H7 (cell line): ENCODE data around the gene PHTF1. TPM values are rescaled to one million over a fixed set of nuclear protein-coding genes. Genes with fewer than 3 reads are reported as not detected.
"Not testable (repeated sequence)": the region's sequence is repeated elsewhere in the genome, so short reads cannot be mapped to it uniquely, and the experiment has no call there.

ENCODE experiments used
- DNase-seq: peaks from one replicate; pipeline ENCODE4 v3.0.0; 2012
- H3K27me3 ChIP-seq: 2 replicates; pipeline ENCODE4 v1.6.0; 2011; ENCODE audit warnings: mild to moderate bottlenecking, low read length; ENCODE audit not compliant: control insufficient read depth, insufficient read depth
- H3K36me3 ChIP-seq: replicated peaks from 2 replicates; pipeline ENCODE4 v1.5.1; 2011; ENCODE audit warnings: low read length; ENCODE audit not compliant: control insufficient read depth, insufficient read depth
- H3K4me3 ChIP-seq: 2 replicates; pipeline ENCODE4 v1.5.1; 2011; ENCODE audit warnings: low read depth, mild to moderate bottlenecking, control low read depth, low read length, moderate library complexity; ENCODE audit not compliant: insufficient read depth
- total RNA-seq: library from RNA; depleted of rRNA; stranded (reverse); fragments of >200 nt; shearing (Covaris generic); gene quantifications from 2 replicates; pipeline ENCODE4 v1.2.3, GENCODE V29; 2014

Gene PHTF1
- total RNA-seq, 1 experiment from 2014 or later, result 27.7 TPM

DNA sequence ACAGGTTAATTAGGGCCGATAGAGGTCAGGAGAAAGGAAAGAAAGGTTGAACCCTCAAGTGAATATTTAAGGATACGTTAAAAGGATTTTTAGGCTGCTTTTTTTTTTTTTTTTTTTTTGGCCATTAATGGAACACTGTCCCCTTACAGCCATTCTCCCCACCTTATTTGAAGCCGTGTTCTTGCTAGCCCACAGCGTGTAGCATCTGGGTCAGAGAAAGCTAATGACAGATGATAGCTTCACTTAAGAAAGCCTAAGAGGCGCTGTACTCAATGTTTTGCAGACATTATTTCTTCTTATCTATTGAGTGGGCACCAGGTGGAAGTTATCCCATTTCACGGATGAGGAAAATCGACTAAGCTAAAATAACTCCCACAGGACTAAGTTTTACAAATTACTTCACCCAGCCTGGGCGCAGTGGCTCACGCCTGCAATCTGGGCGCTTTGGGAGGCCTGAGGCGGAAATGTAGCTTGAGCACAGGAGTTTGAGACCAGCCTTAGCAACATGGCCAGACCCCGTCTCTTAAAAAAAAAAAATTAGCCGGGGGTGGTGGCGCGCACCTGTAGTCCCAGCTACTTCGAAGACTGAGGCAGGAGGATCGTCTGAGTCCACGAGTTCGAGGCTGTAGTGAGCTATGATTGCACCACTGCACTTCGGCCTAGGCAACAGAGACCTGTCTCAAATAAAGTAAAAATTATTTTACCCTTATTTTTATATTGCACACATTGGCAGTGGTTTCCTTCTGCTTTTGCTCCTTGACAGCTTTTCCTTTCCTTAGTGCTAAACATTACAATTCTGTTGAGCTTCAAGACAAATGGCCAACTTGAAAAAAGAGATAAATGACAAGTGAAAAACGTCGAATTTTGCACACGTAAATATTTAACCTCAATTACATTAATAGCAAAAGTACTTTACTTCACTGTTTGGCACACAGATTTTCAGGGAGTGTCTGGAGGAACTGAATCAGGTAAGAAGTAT is 1.1 kb upstream of the PHTF1 start:
- Histone ChIP-seq H3K27me3 (no peaks in the 10 kb centered on the region), H3K4me3 (peak overlapping the region; percentile 64), H3K36me3 (no peaks in the 10 kb centered on the region)
- DNase-seq, result no peak

GRCh38 chr1:113758631-113759332 is 504 bp downstream of the PHTF1 start:
- Histone ChIP-seq H3K27me3 (no peaks in the 10 kb centered on the region), H3K36me3 (no peaks in the 10 kb centered on the region; the same call in 1 of the 2 replicates), H3K4me3 (peak overlapping the region; percentile 64)
- peak; percentile 90 for DNase-seq

- Histone ChIP-seq H3K36me3 (no peaks in the 10 kb centered on the region; the same call in 1 of the 2 replicates), H3K27me3 (no peaks in the 10 kb centered on the region), H3K4me3 (no peak overlapping the region)
- no peak for DNase-seq
These were observed 2.8 kb downstream of the PHTF1 start for GRCh38 chr1:113756461-113756860.

- not testable (repeated sequence) for H3K36me3 ChIP-seq, H3K4me3 ChIP-seq, H3K27me3 ChIP-seq, DNase-seq
These were observed 6.0 kb downstream of the PHTF1 start for GRCh38 chr1:113753333-113753732.

DNA sequence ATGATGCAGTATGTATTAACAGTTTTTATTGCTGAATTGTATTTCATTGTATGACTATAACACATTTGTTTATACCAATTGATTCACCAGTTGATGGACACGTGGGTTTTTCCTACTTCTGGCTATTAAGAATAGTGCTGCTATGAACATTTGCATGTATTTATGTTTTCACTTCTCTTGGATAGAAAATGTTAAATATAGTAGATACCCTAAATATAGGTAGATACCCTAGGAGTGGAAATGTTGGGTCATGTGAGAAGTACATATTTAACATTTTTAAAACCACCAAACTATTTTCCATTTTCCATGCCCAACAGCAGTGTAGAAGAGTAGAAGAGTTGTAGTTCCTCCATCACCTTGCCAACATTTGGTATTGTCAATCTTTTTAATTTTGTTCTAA is 7.8 kb downstream of the PHTF1 start:
- no peaks in the 10 kb centered on the region for H3K27me3 ChIP-seq
- no peaks in the 10 kb centered on the region; the same call in 1 of the 2 replicates for H3K36me3 ChIP-seq
- no peak overlapping the region for H3K4me3 ChIP-seq
- no peak for DNase-seq

GRCh38 chr1:113751114-113751513 is 8.2 kb downstream of the PHTF1 start:
- H3K27me3 ChIP-seq, result no peaks in the 10 kb centered on the region
- H3K36me3 ChIP-seq, result no peaks in the 10 kb centered on the region; the same call in 1 of the 2 replicates
- no peak overlapping the region for H3K4me3 ChIP-seq
- DNase-seq, result no peak

DNA sequence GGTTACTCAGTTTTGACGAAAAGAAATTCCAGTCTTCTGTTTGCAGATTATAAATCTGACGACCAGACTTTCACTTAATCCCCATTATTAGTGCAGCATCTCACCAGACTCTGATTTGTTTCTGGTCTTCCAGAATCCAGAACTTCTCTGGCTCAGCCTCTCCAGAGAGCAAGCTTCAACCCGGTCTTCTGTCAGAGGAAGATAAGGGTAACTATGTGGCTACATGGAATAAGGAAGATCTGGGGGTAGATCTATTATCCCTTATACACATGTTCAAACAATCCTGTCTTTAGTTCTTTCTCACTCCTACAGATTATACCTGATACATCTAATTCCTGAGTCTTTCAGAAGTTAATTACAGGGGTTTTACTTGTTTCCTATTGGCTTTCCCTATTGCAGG is 9.9 kb downstream of the PHTF1 start:
- Histone ChIP-seq H3K27me3 (no peaks in the 10 kb centered on the region), H3K36me3 (no peaks in the 10 kb centered on the region; the same call in 1 of the 2 replicates), H3K4me3 (no peak overlapping the region)
- DNase-seq, result no peak

- H3K36me3 ChIP-seq, result peaks cover 1% of the 10 kb centered on the region; the same call in 1 of the 2 replicates
These were observed 11.9 kb downstream of the PHTF1 start for GRCh38 chr1:113747376-113747775.

DNA sequence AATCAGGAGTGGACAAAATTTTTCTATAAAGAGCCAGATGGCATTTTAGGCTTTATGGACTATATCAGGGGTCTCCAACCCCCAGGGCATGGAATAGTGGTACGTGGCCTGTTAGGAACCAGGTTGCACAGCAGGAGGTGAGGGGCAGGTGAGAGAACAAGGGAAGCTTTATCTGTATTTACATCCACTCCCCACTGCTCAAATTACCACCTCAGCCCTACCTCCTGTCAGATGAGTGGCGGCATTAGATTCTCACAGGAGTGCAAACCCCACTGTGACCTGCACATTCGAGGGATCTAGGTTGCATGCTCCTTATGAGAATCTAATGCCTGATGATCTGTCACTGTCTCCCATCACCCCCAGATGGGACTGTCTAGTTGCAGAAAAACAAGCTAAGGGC is 13.9 kb downstream of the PHTF1 start:
- no peak for DNase-seq
- peaks cover 1% of the 10 kb centered on the region; the same call in 1 of the 2 replicates for H3K36me3 ChIP-seq
- H3K27me3 ChIP-seq, result no peaks in the 10 kb centered on the region
- no peak overlapping the region for H3K4me3 ChIP-seq

More at GRCh38 chr1:113747376-113747775, 11.9 kb downstream of the PHTF1 start:
- no peak overlapping the region for H3K4me3 ChIP-seq
- DNase-seq, result no peak
- H3K27me3 ChIP-seq, result no peaks in the 10 kb centered on the region

GRCh38 chr1:113744114-113744513 is 15.2 kb downstream of the PHTF1 start:
- H3K4me3 ChIP-seq, result no peak overlapping the region
- no peaks in the 10 kb centered on the region for H3K27me3 ChIP-seq
- peaks cover 1% of the 10 kb centered on the region; the same call in 1 of the 2 replicates for H3K36me3 ChIP-seq
- no peak for DNase-seq

DNA sequence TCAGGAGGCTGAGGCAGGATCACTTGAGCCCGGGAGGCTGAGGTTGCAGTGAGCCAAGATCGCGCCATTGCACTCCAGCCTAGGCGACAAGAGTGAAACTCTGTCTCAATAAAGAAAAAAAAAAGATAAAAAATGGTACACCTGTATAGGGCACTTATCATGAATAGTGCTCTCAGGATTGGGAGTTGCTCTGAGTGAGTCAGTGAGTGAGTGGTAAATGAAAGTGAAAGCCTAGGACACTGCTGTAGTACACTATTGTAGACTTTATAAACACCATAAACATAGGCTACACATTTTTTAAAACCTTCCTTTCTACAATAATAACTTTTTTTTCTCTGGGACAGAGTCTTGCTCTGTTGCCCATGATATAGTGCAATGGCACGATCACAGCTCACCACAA is 16.8 kb downstream of the PHTF1 start:
- no peaks in the 10 kb centered on the region for H3K27me3 ChIP-seq
- DNase-seq, result no peak
- H3K36me3 ChIP-seq, result peaks cover 3% of the 10 kb centered on the region
- H3K4me3 ChIP-seq, result no peak overlapping the region

GRCh38 chr1:113734357-113735055 is 24.8 kb downstream of the PHTF1 start:
- DNase-seq, result no peak
- H3K4me3 ChIP-seq, result no peak overlapping the region
- no peaks in the 10 kb centered on the region for H3K27me3 ChIP-seq
- H3K36me3 ChIP-seq, result peaks cover 2% of the 10 kb centered on the region; the same call in 1 of the 2 replicates

DNA sequence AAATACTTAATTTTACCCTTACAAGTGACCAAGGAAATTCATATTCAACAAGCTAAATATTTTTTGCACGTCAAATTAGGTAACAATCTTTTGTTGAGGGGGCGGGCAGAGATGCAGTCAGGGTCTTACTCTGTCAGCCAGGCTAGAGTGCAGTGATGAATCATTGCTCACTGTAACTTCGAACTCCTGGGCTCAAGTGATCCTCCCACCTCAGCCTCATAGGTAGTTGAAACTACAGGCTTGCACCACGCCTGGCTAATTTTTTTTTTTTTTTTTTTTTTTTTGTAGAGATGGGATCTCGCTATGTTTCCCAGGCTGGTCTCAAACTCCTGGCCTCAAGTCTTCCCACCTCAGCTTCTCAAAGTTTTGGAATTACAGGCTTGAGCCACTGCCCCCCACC is 26.5 kb downstream of the PHTF1 start:
- peaks cover 2% of the 10 kb centered on the region; the same call in 1 of the 2 replicates for H3K36me3 ChIP-seq
- no peak overlapping the region for H3K4me3 ChIP-seq
- no peaks in the 10 kb centered on the region for H3K27me3 ChIP-seq
- no peak for DNase-seq

- Histone ChIP-seq H3K27me3 (no peaks in the 10 kb centered on the region), H3K36me3 (peaks cover 3% of the 10 kb centered on the region), H3K4me3 (no peak overlapping the region)
- DNase-seq, result no peak
These were observed 38.3 kb downstream of the PHTF1 start for GRCh38 chr1:113721010-113721409.
